ENCODE results near the gene PLA2G2F.

GRCh38 chr1:20124456-20125057 is 14.6 kb upstream of the PLA2G2F start:
- TF ChIP-seq REST (IDR thresholded peaks at IDR 0.05) (no peak), RAD21 (conservative IDR thresholded peaks at IDR 0.05 in 1 of 2, IDR thresholded peaks at IDR 0.05 in 1 of 2) (no peak), CTCF (IDR thresholded peaks at IDR 0.05) (no peak), POLR2A (IDR thresholded peaks at IDR 0.05; ENCODE audit: low read length) (no peak), HDAC2 (IDR thresholded peaks at IDR 0.05) (no peak), ZNF302 (CRISPR knock-in tag; IDR thresholded peaks at IDR 0.05) (no peak), MAX (IDR thresholded peaks at IDR 0.05) (no peak), JUN (IDR thresholded peaks at IDR 0.05) (no peak), HES2 (IDR thresholded peaks at IDR 0.05) (no peak), HEYL (CRISPR knock-in tag; IDR thresholded peaks at IDR 0.05) (no peak), ZFP36 (IDR thresholded peaks at IDR 0.05; ENCODE audit: borderline replicate concordance, partially characterized antibody) (no peak), CHD4 (IDR thresholded peaks at IDR 0.05; ENCODE audit: borderline replicate concordance) (no peak), HOXA7 (CRISPR knock-in tag; IDR thresholded peaks at IDR 0.05) (no peak), ZC3H11A (IDR thresholded peaks at IDR 0.05) (no peak)
